ENCODE data around the gene AKT1.

DNA sequence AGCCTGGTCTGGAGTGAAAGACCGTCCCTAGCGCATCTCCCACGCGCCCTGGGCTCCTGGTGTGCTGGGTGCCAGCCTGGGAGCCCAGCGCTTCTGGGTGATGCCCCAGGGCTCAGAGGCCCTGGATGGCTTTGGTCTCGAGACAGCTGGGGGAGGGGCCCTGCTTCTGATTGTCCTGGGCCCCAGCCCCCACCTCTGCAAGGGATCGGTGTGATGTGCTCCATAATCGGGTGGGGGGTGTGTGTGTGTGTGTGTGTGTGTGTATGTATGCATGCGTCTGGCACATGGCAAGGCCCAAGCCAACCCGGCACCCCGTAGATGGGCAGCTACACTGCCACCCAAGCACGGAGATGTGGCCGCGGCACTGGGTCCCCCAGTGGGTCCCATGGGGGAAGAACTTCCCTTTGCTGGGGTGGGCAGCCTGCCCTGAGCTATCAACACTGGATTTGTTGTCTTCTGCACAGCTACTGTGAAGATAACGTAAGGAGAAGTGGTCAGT, 8.4 kb upstream of the AKT1 start:
- TF ChIP-seq, protein P1, sequence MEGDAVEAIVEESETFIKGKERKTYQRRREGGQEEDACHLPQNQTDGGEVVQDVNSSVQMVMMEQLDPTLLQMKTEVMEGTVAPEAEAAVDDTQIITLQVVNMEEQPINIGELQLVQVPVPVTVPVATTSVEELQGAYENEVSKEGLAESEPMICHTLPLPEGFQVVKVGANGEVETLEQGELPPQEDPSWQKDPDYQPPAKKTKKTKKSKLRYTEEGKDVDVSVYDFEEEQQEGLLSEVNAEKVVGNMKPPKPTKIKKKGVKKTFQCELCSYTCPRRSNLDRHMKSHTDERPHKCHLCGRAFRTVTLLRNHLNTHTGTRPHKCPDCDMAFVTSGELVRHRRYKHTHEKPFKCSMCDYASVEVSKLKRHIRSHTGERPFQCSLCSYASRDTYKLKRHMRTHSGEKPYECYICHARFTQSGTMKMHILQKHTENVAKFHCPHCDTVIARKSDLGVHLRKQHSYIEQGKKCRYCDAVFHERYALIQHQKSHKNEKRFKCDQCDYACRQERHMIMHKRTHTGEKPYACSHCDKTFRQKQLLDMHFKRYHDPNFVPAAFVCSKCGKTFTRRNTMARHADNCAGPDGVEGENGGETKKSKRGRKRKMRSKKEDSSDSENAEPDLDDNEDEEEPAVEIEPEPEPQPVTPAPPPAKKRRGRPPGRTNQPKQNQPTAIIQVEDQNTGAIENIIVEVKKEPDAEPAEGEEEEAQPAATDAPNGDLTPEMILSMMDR (conservative IDR thresholded peaks at IDR 0.05) = no peak
- TF ChIP-seq ZFX (IDR thresholded peaks at IDR 0.05) = no peak
